VCaP (cell line): ENCODE measurements around the gene RHEBL1.

Source experiments
- H3K27ac ChIP-seq: fragments of 450-650 bp; 2 replicates; pipeline ENCODE4 v1.5.1; 2017
- TF ChIP-seq, protein P1 (sequence below): fragments of 450-650 bp; conservative IDR thresholded peaks from 2 replicates; pipeline ENCODE4 v1.5.1; 2017; ENCODE audit warnings: mild to moderate bottlenecking, moderate library complexity

The RHEBL1 gene

DNA sequence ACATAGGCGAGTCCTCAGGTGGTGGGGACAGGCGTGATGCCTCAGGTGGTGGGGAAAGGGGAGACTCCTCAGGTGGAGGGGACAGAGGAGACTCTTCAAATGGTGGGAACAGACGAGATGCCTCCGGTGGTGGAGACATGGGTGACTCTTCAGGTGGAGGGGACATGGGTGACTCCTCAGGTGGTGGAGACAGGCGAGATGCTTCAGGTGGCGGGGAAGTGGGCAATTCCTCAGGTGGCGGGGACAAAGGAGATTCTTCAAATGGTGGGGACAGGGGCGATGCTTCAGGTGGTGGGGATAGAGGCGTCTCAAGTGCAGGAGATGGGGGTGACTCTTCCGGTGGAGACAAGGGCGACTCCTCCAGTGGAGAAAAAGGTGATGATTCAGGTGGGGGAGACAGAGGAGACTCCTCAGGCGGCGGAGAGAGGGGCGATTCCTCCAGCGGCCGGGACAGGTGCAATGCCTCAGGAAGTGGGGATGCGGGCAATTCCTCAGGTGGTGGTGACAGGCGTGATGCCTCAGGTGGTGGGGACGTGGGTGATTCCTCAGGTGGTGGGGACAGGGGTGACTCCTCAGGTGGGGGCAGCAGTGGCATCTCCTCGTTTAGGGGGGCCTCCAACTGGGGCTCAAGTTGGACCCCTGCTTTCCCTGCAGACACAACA is 17.9 kb downstream of the RHEBL1 start:
- H3K27ac ChIP-seq: no peak overlapping the region
- TF ChIP-seq, protein P1, sequence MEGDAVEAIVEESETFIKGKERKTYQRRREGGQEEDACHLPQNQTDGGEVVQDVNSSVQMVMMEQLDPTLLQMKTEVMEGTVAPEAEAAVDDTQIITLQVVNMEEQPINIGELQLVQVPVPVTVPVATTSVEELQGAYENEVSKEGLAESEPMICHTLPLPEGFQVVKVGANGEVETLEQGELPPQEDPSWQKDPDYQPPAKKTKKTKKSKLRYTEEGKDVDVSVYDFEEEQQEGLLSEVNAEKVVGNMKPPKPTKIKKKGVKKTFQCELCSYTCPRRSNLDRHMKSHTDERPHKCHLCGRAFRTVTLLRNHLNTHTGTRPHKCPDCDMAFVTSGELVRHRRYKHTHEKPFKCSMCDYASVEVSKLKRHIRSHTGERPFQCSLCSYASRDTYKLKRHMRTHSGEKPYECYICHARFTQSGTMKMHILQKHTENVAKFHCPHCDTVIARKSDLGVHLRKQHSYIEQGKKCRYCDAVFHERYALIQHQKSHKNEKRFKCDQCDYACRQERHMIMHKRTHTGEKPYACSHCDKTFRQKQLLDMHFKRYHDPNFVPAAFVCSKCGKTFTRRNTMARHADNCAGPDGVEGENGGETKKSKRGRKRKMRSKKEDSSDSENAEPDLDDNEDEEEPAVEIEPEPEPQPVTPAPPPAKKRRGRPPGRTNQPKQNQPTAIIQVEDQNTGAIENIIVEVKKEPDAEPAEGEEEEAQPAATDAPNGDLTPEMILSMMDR: no peak

DNA sequence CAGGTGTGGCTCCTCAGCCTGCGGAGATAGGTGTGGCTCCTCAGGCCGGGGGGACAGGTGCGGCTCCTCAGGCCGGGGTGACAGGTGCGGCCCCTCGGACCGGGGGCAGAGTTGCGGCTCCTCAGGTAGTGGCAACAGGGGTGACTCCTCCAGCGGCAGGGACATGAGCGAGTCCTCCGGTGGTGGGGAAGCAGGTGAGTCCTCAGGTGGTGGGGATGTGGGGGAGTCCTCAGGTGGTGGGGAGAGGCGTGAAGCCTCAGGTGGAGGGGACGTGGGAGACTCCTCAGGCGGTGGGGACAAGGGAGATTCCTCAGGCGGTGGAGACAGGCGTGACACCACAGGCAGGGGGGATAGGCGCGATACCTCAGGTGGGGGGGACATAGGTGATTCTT is 18.4 kb downstream of the RHEBL1 start:
- no peak overlapping the region for H3K27ac ChIP-seq
- TF ChIP-seq, protein P1: no peak

DNA sequence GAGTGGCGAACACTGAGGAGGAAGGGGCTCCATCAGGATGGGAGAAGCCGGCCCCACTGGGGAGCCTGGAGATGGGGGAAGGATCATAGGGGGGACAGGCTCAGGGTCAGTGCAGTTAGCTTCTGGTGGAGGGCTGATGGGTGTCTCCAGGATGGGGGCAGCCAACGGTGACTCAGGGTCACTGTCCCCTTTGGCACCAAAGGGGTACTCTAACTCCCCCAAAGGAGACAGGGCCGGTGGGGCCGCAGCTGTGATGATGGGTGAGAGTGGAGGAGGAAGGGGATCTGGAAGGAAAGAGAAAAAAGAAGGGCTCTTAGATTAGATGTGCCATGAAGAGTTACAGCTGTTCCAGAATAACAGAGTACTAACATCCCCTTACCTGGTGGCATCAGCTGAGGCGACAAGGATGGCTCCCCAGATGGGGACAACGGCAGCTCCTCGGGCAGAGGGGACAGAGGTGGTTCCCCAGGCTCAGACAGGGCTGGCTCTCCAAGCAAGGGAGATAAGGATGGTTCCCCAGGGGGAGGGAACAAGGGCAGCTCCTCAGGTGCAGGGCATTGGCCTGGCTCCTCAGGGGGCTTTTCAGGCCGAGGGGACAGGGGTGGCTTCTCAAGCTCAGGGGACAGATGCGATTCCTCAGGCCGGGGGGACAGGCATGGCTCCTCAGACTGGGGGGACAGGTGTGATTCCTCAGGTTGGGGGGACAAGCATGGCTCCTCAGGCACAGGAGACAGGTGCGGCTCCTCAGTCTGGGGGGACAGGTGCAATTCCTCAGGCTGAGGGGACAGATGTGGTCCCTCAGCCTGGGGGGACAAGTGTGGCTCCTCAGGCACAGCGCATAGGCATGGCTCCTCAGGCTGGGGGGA is 19.0 kb downstream of the RHEBL1 start:
- TF ChIP-seq, protein P1: no peak
- no peak overlapping the region for H3K27ac ChIP-seq

DNA sequence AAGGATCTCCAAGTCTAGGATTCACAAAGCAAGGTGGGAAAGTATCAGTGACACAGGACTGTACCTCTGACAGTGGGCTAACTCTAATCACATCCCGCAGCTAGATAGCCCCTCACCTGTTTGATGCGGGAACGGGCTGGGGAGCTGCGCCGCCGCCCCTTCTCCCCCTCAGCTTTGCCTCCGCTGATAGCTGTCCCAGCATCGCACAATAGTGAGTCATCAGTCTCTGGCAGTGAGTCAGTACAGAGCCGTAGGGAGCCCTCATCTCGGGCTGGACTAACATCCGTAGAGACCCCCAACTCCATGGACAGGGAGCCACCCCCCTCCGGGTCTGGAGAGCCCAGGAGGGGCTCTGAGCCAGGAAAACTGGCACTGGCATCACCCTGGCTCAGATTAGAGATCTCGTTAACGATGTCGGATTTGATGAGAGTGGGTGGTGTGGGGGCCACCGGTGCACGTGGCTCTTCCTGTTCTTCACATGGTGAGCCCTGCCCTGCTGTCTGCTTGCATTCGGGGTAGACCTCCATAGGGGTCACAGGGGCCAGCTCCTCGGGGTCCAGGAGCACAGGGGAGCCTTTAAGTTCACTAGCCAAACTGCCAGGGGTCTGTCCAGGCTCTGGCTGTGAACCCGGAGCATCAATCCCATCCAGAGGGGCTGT is 20.1 kb downstream of the RHEBL1 start:
- TF ChIP-seq, protein P1: no peak
- H3K27ac ChIP-seq: no peak overlapping the region

DNA sequence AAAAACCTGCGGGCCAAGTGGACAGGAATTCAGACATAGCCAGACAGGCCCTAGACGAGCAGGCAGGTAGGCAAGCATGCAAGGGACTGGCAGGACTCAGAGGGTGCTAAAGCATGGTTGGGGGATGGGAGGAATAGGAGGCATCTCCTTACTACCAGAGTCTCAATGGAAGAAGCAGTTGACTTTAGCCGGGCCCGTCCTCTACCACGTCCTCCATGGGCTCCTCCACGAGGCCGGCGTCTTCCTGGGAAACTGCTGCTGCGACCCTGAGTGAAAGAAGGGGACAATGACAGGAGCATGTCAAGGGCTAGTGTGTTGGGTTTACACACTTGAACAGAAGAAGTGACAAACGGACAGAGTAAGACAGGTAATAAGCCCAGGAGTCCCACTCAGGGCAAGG is 20.8 kb downstream of the RHEBL1 start:
- TF ChIP-seq, protein P1: no peak
- no peak overlapping the region for H3K27ac ChIP-seq

DNA sequence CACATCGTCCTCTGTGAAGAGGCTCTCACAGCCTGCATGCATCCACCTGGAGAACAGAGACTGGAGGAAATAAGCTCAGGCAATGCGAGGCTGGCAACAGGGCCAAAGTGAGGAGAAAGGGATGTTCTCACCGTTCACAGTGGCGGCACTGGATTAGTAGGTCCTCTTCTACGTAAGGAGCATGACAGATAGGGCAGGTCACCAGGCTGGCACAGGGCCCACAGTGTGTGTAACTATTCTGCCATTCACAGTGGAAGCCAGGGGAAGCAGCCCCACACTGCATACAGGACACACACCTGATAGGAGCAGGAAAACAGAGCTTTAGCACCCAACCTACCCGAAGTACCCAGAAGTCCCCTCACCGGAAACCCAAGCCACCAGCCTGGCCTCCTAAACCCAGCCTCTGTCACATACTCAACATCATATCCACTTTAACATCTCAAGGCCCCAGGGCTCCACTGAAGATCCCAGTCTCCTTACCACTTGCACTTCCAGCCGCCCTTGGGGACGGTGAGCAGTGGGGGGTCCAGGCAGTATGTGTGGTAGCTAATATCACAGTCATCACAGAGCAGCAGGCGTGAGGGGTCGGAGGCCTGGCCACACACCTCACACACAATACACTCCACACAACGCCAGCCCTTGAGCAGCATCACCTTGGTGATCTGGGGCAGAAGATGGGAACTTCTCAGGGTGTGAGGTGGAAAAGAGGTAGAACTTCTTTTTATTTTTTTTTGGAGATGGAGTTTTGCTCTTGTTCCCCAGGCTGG is 23.5 kb downstream of the RHEBL1 start:
- TF ChIP-seq, protein P1: no peak
- no peak overlapping the region for H3K27ac ChIP-seq
